ENCODE measurements around the gene ST8SIA1.

ST8SIA1 gene

DNA sequence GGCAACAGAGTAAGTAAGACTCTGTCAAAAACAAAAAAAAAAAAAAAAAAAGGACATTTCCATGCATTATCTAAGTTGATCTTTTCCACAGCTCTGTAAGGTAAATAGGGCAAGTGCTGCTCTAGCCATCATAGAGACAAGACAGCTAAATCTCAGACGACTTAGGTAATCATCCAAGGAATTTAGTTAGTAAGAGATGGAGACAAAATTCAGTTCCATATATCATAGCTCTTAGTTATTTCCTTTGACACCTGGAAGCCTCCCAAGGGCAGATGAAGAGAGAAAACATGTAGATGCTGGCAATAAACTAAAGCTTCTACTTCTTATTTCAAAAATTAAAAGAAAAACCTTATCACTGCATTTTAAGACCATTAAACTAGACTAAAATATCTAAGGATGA, 48.7 kb downstream of the ST8SIA1 start:
- TF ChIP-seq POLR2AphosphoS5 (IDR thresholded peaks at IDR 0.05; ENCODE audit: low read depth, low read length), result no peak
- TF ChIP-seq TAF1 (IDR thresholded peaks at IDR 0.05; ENCODE audit: low read depth, low read length), result no peak
- TF ChIP-seq POLR2A (IDR thresholded peaks at IDR 0.05; ENCODE audit: low read depth, low read length), result no peak
- no peak for TF ChIP-seq PAX5 (IDR thresholded peaks at IDR 0.05; ENCODE audit: insufficient read depth, low read length, severe bottlenecking)
- TF ChIP-seq SPI1 (IDR thresholded peaks at IDR 0.05; ENCODE audit: low read depth, low read length), result no peak
- no peak for TF ChIP-seq POU2F2 (IDR thresholded peaks at IDR 0.05; ENCODE audit: low read depth, low read length)
- DNase-seq (ENCODE audit: insufficient read length, low spot score) (no peak), FAIRE-seq (no peak)

DNA sequence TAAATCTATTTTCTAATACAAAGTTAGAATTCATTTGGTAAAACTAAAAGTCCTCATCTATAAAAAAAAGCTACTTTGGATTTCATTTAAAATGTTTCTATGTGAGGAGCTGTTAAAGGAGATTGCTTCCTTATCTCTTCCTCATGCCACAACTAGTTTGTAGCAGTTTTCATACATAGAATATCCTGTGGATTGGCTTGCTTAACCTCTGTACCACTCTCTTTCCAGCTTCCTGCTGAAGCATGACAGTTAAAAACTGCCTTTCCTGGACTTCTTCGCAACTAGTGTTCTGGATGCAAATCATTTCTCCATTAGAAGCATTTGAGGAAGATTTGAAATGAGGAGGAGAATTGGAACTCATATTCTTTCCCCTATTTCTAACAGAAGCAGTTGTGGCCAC, 49.6 kb downstream of the ST8SIA1 start:
- TF ChIP-seq POLR2A (IDR thresholded peaks at IDR 0.05; ENCODE audit: low read depth, low read length), result no peak
- TF ChIP-seq PAX5 (IDR thresholded peaks at IDR 0.05; ENCODE audit: insufficient read depth, low read length, severe bottlenecking), result no peak
- no peak for TF ChIP-seq POLR2AphosphoS5 (IDR thresholded peaks at IDR 0.05; ENCODE audit: low read depth, low read length)
- TF ChIP-seq SPI1 (IDR thresholded peaks at IDR 0.05; ENCODE audit: low read depth, low read length), result no peak
- no peak for TF ChIP-seq POU2F2 (IDR thresholded peaks at IDR 0.05; ENCODE audit: low read depth, low read length)
- no peak for TF ChIP-seq TAF1 (IDR thresholded peaks at IDR 0.05; ENCODE audit: low read depth, low read length)
- DNase-seq (ENCODE audit: insufficient read length, low spot score), result no peak
- no peak for FAIRE-seq

DNA sequence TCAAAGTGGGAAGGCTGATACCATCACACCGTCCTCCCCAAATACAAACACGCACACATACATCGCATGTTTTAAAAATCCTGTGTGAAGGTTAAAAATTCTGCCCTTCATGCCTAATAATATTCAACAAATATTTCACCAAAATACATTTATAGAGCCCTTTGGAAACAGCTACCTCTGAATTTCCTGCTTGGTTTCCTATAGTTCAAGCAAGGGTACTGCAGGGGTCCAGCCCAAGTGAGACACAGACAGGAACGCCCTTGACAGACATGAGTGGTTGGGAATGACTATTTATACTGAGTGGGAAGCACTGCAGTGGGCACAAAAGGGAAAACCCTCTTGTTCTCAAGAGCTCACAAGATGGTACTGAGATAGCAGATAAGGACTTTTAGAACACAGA, 51.0 kb downstream of the ST8SIA1 start:
- DNase-seq (ENCODE audit: insufficient read length, low spot score), result no peak
- TF ChIP-seq SPI1 (IDR thresholded peaks at IDR 0.05; ENCODE audit: low read depth, low read length), result no peak
- no peak for TF ChIP-seq POU2F2 (IDR thresholded peaks at IDR 0.05; ENCODE audit: low read depth, low read length)
- no peak for TF ChIP-seq POLR2AphosphoS5 (IDR thresholded peaks at IDR 0.05; ENCODE audit: low read depth, low read length)
- TF ChIP-seq POLR2A (IDR thresholded peaks at IDR 0.05; ENCODE audit: low read depth, low read length), result no peak
- no peak for TF ChIP-seq PAX5 (IDR thresholded peaks at IDR 0.05; ENCODE audit: insufficient read depth, low read length, severe bottlenecking)
- TF ChIP-seq TAF1 (IDR thresholded peaks at IDR 0.05; ENCODE audit: low read depth, low read length), result no peak
- FAIRE-seq, result no peak

DNA sequence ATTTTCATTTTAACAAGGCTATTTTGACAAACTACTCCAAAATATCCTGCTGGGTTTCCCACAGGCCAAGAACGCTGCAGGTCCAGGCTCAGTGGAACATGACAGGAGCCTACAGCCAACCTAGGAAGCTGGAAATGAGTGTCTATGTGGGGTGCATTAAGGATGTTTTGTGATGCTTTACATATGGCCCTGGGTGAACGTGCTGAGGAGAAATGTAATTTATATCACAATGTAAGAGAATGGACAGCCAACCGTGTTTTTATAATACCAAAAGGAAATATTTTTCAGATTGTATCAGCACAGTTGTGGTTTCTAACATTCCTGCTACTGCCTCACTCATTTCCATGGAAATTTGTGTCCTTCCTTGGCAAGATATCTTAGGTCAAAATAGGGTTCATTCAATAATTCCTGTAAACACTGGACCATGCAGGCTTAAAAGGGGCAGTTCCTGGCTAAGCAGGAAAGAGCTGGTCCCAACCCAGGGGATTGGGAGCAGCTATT, 51.5 kb downstream of the ST8SIA1 start:
- no peak for TF ChIP-seq POU2F2 (IDR thresholded peaks at IDR 0.05; ENCODE audit: low read depth, low read length)
- TF ChIP-seq TAF1 (IDR thresholded peaks at IDR 0.05; ENCODE audit: low read depth, low read length), result no peak
- TF ChIP-seq SPI1 (IDR thresholded peaks at IDR 0.05; ENCODE audit: low read depth, low read length), result no peak
- no peak for TF ChIP-seq PAX5 (IDR thresholded peaks at IDR 0.05; ENCODE audit: insufficient read depth, low read length, severe bottlenecking)
- DNase-seq (ENCODE audit: insufficient read length, low spot score) (no peak), FAIRE-seq (no peak)

DNA sequence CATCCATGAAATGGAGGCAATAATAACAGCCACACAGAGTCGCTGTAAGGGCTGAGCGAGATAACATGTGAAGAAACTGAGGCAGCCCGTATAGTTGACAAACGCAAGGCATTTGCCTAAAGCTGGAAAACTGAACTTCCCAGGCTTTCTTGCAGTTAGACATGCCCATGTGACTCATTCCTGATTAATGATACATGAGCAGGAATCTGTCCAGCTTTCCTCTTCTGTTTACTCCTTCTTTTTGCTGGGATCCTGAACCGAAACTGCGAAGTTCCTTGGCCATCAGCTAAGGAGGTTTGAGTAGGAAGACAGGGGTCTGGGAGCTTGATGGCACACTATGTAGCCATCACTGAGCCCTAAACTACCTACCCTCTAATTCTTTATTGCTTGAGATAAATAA, 52.2 kb downstream of the ST8SIA1 start:
- TF ChIP-seq PAX5 (IDR thresholded peaks at IDR 0.05; ENCODE audit: insufficient read depth, low read length, severe bottlenecking), result no peak
- no peak for TF ChIP-seq POU2F2 (IDR thresholded peaks at IDR 0.05; ENCODE audit: low read depth, low read length)
- TF ChIP-seq TAF1 (IDR thresholded peaks at IDR 0.05; ENCODE audit: low read depth, low read length), result no peak
- no peak for TF ChIP-seq SPI1 (IDR thresholded peaks at IDR 0.05; ENCODE audit: low read depth, low read length)
- no peak for TF ChIP-seq POLR2A (IDR thresholded peaks at IDR 0.05; ENCODE audit: low read depth, low read length)
- TF ChIP-seq POLR2AphosphoS5 (IDR thresholded peaks at IDR 0.05; ENCODE audit: low read depth, low read length), result no peak
- DNase-seq (ENCODE audit: insufficient read length, low spot score) (no peak), FAIRE-seq (no peak)

DNA sequence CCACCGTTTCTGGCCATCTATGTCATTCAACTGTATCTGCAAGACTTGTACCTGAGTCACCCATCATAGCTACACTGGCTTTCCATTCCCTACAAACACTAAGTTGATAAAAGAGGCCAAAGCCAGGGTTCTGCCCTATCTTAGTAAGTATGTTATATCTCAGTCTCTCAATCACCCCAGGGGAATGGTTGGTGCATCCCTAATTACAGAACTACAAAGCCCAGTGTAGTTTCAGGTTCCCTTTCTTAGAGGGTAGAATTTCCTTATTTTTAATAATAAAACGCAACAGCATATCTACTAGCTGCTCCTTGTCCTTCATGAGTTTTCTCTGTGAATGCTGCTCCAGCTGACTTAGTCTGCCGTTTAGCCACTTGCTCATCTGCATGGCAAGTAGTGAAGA, 57.6 kb downstream of the ST8SIA1 start:
- FAIRE-seq (no peak), DNase-seq (ENCODE audit: insufficient read length, low spot score) (no peak)
- TF ChIP-seq POLR2A (IDR thresholded peaks at IDR 0.05; ENCODE audit: low read depth, low read length) (no peak), TAF1 (IDR thresholded peaks at IDR 0.05; ENCODE audit: low read depth, low read length) (no peak), SPI1 (IDR thresholded peaks at IDR 0.05; ENCODE audit: low read depth, low read length) (no peak), POLR2AphosphoS5 (IDR thresholded peaks at IDR 0.05; ENCODE audit: low read depth, low read length) (no peak), PAX5 (IDR thresholded peaks at IDR 0.05; ENCODE audit: insufficient read depth, low read length, severe bottlenecking) (no peak), POU2F2 (IDR thresholded peaks at IDR 0.05; ENCODE audit: low read depth, low read length) (no peak)

DNA sequence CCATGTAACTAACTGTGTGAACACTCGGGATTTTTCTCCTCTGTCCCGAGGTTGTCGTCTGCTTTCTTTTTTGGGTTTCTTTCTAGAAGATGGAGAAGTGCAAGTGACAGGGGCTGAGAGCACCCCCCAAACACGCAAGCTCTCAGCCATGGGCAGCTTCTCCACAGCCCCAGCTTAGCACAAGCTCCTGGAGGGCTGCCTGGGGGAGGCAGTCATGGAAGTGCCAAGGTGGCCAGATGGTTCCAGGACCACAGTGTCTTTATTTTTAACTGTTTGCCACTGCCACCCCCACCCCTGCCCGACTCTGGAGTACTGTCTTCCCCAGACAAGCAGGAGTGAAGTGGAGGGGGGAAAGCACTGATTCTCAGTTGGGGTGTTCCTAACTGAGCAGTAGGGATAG, 58.2 kb downstream of the ST8SIA1 start:
- TF ChIP-seq POLR2A (IDR thresholded peaks at IDR 0.05; ENCODE audit: low read depth, low read length) (no peak), POU2F2 (IDR thresholded peaks at IDR 0.05; ENCODE audit: low read depth, low read length) (no peak), POLR2AphosphoS5 (IDR thresholded peaks at IDR 0.05; ENCODE audit: low read depth, low read length) (no peak), PAX5 (IDR thresholded peaks at IDR 0.05; ENCODE audit: insufficient read depth, low read length, severe bottlenecking) (no peak), SPI1 (IDR thresholded peaks at IDR 0.05; ENCODE audit: low read depth, low read length) (no peak), TAF1 (IDR thresholded peaks at IDR 0.05; ENCODE audit: low read depth, low read length) (no peak)
- DNase-seq (ENCODE audit: insufficient read length, low spot score), result no peak
- no peak for FAIRE-seq

DNA sequence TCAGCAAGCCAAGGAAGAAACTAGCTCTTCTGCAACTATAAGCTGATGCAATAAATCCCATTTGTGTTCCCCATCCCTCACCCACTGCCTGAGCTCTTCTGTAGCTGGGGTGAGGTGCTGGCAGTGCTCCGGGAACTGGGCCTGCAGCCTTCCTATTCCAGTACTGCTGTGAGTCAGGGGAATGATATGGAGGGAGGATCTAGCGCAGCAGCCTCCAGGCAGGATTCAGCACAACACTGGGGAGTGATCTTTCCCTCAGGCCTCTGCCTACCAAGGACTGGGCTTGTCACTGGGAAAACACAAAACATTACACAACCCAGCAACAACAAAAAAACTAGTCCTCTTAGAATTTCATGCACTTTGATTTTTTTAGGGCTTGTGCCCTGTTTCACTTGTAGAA, 58.7 kb downstream of the ST8SIA1 start:
- DNase-seq (ENCODE audit: insufficient read length, low spot score) (no peak), FAIRE-seq (no peak)
- TF ChIP-seq POLR2A (IDR thresholded peaks at IDR 0.05; ENCODE audit: low read depth, low read length) (no peak), POU2F2 (IDR thresholded peaks at IDR 0.05; ENCODE audit: low read depth, low read length) (no peak), SPI1 (IDR thresholded peaks at IDR 0.05; ENCODE audit: low read depth, low read length) (no peak), TAF1 (IDR thresholded peaks at IDR 0.05; ENCODE audit: low read depth, low read length) (no peak), POLR2AphosphoS5 (IDR thresholded peaks at IDR 0.05; ENCODE audit: low read depth, low read length) (no peak), PAX5 (IDR thresholded peaks at IDR 0.05; ENCODE audit: insufficient read depth, low read length, severe bottlenecking) (no peak)

DNA sequence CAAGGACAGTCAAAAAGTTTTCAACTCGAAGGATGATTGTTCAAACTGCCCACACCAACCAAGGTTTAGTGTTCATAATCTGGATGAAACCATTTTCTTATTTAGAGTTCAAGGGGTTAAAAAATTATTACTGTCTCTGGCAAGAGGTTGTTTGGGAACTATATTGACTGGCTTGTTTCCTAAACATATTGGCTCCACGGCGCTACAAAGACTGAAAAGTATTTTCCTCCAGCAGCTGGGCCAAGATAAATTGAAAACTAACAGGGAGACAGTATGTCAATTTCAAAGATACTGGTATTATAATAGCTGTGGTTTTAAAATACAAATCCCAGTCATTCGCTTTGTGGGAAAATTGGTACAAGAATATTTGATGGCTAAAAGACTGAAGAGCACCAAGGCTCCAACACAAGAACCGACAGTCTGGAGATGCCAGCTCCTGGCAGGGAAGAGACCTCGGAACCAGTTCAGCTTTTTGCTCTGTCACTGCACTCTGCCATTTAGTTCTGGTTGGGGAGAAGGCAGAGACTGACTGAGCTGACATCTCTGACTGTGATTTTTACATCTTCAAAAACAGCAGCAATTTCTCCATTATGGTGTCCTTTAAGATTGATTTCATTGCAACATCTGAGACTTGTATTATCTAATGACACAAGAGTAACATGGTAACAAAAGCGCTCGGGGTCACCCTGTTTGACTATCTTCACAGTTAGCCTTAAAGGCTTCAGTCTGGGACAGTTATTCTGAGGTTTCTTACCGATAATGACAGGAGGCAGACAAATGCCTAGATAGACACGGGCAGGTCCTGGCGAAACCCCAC, 62.0 kb downstream of the ST8SIA1 start:
- no peak for DNase-seq (ENCODE audit: insufficient read length, low spot score)
- TF ChIP-seq POU2F2 (IDR thresholded peaks at IDR 0.05; ENCODE audit: low read depth, low read length), result no peak
- TF ChIP-seq TAF1 (IDR thresholded peaks at IDR 0.05; ENCODE audit: low read depth, low read length), result no peak
- TF ChIP-seq POLR2AphosphoS5 (IDR thresholded peaks at IDR 0.05; ENCODE audit: low read depth, low read length), result no peak
- no peak for TF ChIP-seq SPI1 (IDR thresholded peaks at IDR 0.05; ENCODE audit: low read depth, low read length)
- TF ChIP-seq POLR2A (IDR thresholded peaks at IDR 0.05; ENCODE audit: low read depth, low read length), result no peak
- TF ChIP-seq PAX5 (IDR thresholded peaks at IDR 0.05; ENCODE audit: insufficient read depth, low read length, severe bottlenecking), result no peak
- no peak for FAIRE-seq

All from GM12891 (cell line).